GM12864 (cell line): Measurements from ENCODE around the gene TPD52L3.

Experiments
- DNase-seq: peaks from one replicate; pipeline ENCODE4 v3.0.0-alpha.2; 2011; ENCODE audit warnings: low read depth
- H3K4me3 ChIP-seq: 2 replicates; pipeline ENCODE4 v1.5.1; 2011; ENCODE audit warnings: mild to moderate bottlenecking, low read depth, low read length, control low read depth
- CTCF ChIP-seq: IDR thresholded peaks from 2 replicates; pipeline ENCODE4 v1.5.1; 2011; ENCODE audit warnings: low read depth, mild to moderate bottlenecking, moderate library complexity, low read length, control low read depth, inconsistent platforms; ENCODE audit errors: missing control alignments

TPD52L3 gene

GRCh38 chr9:6330958-6331634 is 2.9 kb downstream of the TPD52L3 start:
- TF ChIP-seq CTCF: no peak
- H3K4me3 ChIP-seq: no peak overlapping the region
- DNase-seq: no peak

GRCh38 chr9:6334305-6334704 is 6.1 kb downstream of the TPD52L3 start:
- TF ChIP-seq CTCF: no peak
- H3K4me3 ChIP-seq: no peak overlapping the region
- no peak for DNase-seq

GRCh38 chr9:6348766-6349165 is 20.6 kb downstream of the TPD52L3 start:
- H3K4me3 ChIP-seq: no peak overlapping the region
- DNase-seq: no peak

GRCh38 chr9:6351737-6352136 is 23.6 kb downstream of the TPD52L3 start:
- DNase-seq: no peak
- H3K4me3 ChIP-seq: no peak overlapping the region
- TF ChIP-seq CTCF: no peak

More at GRCh38 chr9:6348766-6349165, 20.6 kb downstream of the TPD52L3 start:
- TF ChIP-seq CTCF: no peak

GRCh38 chr9:6354072-6354686 is 26.0 kb downstream of the TPD52L3 start:
- TF ChIP-seq CTCF: peak; percentile 75
- H3K4me3 ChIP-seq: no peak overlapping the region
- peak; percentile 33 for DNase-seq

- no peak overlapping the region for H3K4me3 ChIP-seq
- TF ChIP-seq CTCF: no peak
- DNase-seq: peak; percentile 16
Measured at GRCh38 chr9:6355728-6356127, 27.6 kb downstream of the TPD52L3 start.

GRCh38 chr9:6356441-6356840 is 28.3 kb downstream of the TPD52L3 start:
- no peak for DNase-seq
- no peak overlapping the region for H3K4me3 ChIP-seq

More at GRCh38 chr9:6356441-6356840, 28.3 kb downstream of the TPD52L3 start:
- no peak for TF ChIP-seq CTCF
